HPDE6-E6E7 (cell line): ENCODE measurements around the gene FOXC1.

ENCODE experiments used
- DNase-seq: peaks from one replicate; pipeline ENCODE4 v3.0.0; 2011; ENCODE audit warnings: missing footprints; ENCODE audit errors: extremely low spot score

Gene FOXC1

DNA sequence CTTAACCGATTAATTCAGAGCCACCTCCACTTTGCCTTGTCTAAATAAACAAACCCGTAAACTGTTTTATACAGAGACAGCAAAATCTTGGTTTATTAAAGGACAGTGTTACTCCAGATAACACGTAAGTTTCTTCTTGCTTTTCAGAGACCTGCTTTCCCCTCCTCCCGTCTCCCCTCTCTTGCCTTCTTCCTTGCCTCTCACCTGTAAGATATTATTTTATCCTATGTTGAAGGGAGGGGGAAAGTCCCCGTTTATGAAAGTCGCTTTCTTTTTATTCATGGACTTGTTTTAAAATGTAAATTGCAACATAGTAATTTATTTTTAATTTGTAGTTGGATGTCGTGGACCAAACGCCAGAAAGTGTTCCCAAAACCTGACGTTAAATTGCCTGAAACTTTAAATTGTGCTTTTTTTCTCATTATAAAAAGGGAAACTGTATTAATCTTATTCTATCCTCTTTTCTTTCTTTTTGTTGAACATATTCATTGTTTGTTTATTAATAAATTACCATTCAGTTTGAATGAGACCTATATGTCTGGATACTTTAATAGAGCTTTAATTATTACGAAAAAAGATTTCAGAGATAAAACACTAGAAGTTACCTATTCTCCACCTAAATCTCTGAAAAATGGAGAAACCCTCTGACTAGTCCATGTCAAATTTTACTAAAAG is 2.7 kb downstream of the FOXC1 start:
- no peak for DNase-seq

DNA sequence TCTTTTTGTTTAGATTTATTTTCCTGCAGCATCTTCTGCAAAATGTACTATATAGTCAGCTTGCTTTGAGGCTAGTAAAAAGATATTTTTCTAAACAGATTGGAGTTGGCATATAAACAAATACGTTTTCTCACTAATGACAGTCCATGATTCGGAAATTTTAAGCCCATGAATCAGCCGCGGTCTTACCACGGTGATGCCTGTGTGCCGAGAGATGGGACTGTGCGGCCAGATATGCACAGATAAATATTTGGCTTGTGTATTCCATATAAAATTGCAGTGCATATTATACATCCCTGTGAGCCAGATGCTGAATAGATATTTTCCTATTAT is 3.2 kb downstream of the FOXC1 start:
- no peak for DNase-seq

DNA sequence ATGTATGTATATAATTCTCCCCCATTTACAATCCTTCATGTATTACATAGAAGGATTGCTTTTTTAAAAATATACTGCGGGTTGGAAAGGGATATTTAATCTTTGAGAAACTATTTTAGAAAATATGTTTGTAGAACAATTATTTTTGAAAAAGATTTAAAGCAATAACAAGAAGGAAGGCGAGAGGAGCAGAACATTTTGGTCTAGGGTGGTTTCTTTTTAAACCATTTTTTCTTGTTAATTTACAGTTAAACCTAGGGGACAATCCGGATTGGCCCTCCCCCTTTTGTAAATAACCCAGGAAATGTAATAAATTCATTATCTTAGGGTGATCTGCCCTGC is 3.6 kb downstream of the FOXC1 start:
- no peak for DNase-seq

DNA sequence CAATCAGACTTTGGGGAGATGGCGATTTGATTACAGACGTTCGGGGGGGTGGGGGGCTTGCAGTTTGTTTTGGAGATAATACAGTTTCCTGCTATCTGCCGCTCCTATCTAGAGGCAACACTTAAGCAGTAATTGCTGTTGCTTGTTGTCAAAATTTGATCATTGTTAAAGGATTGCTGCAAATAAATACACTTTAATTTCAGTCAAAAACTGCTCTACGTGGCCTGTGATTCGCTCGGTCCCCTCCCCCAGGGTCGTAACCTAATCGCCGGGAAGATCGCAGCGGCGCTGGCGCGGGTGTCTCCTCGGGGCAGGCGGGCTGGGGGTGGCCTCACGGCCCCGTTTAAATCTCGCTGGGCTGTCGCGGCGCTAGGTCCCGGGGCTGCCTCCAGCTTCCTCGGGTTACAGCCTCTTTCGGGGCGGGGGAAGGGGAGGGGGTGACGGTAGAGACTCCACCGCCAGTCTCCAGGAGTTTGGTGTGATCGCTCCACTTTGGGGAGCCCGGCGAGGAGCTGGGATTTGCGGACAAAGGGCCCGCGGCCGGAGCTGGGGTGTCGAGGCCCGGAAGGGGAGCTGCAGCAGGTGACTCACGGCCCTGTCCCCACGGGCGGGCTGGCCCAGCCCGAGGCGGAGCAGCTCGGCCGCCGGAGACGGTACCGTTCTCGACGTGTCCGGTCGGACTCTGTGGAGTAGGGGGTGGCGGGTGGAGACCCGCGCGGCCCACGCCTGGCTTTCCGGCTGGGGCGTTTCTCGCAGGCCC is 4.2 kb downstream of the FOXC1 start:
- DNase-seq: no peak

DNA sequence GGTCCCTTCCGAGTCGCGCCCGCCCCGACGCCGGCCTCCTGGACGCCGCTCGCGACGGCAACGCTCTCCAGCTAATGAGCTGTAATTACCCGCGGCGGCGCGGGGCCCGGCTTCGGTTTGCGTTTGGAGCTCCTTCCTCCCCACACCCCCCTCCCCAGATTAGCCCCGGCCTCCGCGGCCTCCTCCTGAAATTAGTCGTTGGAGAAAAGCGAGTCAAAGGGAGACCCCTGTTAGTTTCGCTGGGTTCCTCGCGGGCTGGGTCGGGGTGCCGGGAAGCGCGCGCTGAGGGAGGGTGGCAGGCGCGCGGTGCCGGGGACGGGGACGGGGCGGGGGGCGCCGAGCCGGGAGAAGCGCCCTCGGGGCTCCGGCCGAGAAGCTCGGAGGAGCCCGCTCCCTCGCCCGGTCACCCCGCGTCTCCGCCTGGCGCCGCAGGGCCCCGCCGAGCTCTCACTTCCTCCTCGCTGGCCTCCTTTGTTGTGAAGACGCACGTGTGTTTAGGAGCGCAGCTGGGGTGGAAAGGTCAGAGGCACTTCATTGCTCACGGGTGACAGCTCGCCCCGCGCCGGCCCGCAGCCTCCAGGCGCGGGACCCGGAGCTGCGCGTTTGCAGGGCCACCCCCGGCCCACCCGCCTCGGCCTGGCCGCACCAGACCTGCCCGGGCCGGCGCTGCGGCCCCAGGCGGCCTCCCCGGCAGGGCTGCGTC is 4.9 kb downstream of the FOXC1 start:
- DNase-seq: no peak

DNA sequence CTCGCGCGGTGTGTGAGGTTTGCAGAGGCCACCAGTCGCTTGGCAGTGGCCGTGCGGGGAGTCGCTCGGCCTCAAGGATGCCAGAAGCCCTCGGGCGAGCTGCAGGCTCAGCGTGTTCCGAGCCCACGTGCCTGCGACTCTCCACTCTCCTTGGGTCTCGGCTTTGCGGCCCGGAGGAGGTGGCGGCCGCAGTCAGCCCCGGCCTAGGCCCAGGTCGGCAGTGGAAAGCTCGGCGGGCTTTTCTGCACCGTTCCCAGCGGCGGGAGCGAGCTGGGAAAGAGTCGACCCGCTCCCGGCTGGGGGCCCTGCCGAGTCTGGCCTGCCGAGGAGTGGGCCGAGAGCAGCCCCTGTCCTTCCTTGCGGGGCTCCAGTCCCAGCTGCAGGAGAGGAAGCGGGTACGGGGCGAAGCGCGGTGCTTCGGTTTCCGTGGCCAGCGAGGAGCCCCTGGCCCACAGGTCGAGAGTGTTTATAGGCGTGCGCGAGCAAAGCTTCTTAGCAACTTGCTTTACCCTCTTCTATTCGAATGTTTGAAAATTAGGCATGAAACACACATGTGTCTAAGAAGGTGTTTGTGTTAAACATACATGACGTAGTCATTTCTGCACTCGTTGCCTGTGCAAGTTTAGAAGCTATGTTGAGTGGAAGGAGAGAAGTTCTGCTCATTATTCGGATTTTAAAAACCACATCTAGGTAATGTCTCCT is 5.6 kb downstream of the FOXC1 start:
- DNase-seq: no peak

DNA sequence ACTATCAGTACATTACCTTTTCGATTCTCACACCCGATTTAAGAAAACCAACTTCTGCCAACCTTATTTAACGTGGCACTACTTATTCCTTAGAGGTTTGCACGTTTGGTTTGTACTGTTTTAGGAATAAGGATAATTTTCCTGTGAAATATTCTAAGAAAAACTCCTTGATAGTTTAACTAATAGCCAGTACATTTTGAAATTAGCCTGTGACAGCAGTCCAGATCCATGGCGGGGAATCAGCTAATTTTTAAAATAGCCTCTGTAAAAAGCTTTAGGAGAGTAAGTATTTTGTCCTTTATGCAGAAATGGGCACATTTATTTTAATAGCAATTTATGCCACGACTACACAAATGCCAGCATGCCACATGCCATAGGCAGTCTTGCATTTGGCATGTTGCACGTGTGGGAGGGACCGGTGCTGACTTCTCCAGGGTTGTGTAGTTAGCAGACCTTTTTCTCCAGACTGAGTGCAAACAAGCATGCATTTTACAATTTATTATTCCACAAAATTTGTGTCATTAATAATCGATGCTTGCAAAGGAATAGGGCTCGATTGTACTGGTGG is 6.2 kb downstream of the FOXC1 start:
- no peak for DNase-seq

DNA sequence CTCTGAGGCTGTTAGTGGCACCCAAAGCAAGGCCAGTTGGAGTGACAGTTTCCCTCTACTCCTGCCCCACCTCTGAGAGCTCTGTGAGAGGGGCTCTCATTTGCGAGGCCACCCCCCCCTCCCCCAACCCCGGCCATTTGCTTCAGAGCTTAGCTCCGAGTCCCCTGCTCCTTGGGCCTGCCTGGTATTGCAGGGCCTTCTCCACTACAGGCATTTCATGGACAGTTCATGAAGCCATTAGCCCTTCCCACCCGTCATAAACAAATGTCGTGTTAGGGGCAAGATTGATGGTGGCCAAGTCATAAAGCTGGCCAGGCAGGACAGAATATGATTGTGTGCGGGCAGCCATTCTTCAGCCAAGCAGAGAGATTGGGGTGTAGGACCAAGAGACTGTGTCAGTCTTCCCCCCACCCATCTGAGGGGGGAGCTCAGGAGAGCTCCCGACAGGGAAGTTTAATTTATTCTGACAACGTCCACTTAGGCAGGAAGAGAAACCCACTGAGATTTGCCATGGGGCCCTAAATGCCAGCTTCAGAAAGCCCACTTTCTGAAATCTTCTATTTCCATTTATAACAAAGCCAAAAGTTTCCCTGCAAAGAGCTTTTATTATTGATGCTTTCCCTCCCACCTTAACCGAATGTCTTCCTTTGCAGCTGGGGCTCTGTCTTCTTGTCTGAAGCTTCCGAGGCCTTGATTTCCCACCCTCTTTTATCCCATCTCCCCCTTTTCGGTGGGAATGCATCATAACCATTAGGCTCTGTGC is 7.2 kb downstream of the FOXC1 start:
- no peak for DNase-seq

DNA sequence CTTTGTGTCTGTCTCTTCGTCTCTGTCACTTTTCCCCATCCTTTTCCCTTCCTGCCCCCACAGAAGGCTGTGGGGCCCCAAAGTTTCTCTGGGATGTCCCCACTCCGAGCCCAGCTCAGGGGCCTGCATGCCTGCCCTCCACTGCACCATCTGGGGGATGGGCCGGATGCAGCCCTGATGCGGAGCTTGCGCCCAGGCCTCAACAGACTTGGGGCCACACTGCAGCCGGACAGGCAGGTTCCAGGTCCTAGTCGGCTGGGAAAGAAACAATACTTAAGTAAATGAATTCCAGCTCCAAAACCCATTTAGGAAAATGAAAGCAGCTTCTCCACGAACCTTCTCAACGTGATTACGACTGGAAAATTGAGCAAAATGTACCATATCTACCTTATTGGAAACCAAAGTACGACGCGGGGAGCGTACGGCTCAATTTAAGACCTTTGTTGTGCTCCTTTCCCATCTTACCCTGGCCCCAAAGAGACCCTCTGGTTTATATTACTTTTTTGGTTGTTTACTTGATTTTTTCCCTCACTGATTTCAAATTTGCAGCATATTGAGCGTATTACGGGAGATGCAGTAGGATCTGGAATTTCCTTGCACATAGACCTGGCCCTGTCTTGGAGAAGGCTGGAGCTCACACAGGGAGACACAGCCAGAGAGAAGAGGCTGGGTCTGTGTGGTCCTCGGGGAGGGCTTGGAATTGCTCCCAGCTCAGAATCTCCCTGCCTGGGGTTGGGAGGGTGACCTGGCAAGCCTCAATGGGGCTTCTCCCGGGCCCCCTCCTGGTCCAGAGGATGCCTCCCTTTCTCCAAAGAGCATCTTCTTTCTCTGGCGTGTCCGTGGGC is 8.0 kb downstream of the FOXC1 start:
- no peak for DNase-seq

DNA sequence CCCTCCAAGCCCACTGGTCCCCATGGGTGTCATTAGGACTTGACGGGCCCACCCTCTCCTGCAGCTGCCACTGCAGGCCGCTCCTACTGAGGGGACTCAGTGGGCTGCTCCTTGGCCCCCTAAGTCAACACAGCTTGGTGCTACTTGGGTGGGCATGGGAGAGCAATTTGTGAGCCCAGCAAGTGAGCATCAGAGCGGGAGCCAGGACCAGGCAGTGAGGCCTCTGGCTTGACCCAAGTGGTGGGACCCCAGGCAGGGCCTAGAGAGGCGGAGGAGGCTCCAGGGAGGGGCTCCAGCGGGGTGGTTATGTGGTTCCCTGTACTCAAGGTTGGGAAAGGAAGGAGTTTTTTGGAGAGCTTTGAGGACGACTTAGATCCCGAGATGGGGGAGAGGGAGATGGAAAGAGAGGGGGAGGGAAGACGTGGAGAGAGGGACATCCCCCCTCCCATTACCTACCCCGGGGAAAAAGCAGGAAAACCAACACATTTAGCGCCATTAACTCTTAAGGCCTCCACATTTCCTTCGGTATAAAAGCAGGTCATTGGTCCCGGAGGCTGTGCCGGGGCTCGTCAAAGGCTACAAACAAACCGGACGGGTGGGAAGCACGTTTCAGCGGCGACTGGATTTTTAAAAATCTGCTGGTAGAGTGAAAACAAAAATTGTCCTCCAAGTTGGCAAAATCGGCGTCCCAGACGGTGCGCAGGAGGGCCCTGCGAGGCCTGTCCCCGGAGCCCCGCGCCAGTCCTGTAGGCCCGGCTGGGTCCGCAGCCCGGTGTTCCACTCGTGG is 8.8 kb downstream of the FOXC1 start:
- DNase-seq: no peak

DNA sequence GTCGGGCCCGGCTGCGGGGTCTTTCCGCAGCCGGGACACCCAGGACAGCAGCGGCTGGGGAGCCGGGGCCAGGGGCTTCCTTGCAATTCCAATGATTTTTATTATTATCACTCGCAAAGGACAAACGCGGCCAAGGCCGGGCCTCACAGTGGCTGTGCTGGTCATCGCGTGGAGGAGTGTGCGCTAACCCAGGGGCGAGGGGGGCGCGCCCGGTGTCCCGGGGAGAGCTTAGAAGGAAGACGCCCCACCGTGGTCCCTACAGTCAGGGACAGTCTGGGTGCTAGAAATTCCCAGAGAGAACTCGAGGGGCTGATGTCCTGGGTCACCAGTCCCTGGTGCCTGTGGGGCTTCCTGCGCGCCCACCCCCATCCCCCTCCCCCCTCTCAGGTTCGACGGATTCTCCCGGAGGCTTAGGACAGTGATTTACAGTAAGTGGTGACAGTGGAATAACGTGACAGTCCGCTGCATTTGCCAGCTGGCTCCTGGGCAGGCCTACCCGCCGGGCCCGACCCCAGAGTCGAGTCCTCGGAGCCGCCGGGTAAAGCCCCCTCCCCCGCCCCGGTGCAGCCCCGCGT is 9.5 kb downstream of the FOXC1 start:
- DNase-seq: no peak

DNA sequence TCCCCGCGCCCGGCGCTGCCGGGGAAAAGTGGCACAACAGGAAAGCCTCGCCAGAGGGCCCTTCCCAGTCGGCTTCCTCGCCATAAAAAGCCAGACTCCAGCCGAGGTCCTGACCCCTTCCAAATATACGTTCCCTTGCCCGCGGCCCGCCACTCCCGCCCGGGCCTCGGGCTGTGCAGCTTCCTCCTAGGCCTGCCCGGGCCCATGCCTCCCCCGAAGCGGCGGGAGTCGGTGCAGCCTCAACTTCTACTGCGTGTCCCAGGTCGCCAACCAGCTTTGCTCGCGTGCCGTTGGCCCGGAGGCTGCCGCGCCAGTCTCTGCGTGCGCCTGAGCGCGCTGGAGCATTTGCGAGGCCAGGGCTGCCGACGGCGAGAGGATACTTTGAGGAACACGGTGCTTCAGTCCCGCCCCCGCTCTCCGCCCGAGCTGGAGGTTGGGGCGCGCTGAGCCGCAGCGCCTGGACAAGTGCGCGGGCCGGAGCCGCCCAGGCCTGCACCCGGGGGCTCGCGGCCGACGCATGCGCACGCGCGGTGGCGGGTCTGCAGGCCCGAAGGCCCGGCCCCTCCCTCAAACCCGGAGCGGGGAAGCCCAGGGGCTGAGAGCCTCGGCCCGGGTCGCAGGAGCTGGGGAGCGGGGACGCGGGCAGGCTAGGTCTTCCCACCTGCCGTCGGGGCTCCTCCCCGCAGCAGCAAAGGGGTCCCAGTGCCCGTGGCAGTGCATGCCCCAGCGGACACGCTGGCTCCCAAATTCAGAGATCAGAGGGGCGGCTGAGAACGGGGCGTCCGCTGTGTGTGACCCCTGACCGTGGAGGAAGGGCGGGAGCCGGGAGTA is 10.2 kb downstream of the FOXC1 start:
- DNase-seq: no peak

DNA sequence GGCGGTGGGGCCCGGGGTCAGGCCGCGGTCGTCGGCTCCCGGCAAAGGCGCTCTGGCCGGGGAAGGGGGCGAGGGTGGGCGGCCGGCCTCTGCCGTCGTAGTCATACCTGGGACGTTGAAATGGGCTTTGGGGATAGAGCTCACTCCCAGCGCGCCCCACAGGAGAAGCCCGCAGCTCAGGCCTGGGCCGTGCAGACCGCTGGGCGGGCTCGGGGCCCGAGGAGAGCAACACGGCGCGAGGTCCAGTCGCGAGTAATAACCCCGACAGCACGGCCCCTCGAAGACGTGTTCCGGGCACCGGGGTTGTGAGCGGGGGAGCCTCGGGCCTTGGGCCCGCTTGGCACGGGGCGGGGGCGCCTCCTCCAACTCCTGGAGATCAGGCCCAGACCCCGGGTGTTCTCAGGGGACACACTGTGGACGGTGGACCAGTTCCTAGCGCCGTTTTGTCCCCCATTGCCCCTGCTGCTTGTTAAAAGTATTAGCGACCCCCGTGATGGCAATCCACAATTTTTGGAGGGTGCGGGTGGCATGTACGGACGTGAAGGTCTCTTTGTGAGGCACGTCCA is 10.9 kb downstream of the FOXC1 start:
- no peak for DNase-seq

DNA sequence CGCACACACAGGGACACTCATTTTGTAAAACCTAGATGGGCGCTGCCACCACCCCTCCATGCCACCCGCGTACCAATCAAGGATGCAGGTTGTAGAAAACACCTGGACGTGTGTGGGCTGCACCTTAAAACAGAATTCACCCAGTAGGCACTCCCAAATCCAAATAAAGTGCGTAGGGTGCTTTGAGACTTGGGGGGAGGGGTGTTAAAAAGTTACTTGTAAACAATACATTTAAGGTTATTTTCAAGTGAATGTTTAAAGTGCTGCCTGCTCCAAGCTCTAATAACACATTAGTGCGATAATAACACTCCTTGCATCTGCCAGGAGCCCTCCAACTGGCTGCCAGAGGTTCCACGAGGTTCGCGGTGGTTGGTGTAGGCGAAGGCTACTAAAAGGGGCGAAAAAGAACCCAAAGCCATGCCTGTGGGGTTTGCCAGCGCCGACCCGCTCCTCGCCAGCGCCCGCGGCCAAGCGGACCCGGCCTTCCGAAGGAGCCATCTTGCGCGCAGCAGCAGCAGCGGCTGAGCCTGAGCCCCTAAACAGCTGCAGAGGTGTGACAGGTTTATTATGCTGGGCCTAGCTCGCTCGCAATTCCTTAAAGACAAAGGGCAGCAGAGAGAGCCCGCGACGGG is 11.5 kb downstream of the FOXC1 start:
- no peak for DNase-seq

DNA sequence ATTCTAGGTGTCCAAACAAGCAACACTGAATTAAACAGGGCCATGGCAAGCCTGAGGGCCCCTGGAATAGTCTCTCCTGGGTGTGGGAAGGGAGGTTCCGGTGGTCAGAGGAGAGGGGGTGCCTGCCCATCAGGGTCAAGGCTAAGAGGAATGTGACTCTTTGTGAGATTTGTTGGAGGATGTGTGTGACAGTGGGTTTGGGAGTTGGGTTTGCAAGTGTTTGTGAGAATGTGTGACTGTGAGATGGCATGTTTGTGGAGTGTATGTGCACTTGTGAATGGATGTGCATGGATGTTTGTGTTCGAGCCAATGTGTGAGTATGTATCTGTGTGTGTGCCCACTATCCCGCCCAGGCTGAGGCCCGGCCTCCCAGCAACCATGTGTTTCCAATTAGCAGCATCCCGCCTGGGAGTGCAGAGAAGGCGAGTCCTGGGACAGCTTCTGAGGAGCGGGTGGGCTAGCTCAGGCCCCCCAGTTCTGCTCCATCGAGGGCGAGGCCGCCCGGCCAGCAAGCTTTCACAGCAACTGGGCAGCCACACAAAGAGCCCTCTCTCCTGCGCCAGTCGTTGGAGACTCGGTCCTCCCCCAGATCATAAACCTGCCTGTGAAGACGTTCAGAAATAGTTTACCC is 12.6 kb downstream of the FOXC1 start:
- no peak for DNase-seq

DNA sequence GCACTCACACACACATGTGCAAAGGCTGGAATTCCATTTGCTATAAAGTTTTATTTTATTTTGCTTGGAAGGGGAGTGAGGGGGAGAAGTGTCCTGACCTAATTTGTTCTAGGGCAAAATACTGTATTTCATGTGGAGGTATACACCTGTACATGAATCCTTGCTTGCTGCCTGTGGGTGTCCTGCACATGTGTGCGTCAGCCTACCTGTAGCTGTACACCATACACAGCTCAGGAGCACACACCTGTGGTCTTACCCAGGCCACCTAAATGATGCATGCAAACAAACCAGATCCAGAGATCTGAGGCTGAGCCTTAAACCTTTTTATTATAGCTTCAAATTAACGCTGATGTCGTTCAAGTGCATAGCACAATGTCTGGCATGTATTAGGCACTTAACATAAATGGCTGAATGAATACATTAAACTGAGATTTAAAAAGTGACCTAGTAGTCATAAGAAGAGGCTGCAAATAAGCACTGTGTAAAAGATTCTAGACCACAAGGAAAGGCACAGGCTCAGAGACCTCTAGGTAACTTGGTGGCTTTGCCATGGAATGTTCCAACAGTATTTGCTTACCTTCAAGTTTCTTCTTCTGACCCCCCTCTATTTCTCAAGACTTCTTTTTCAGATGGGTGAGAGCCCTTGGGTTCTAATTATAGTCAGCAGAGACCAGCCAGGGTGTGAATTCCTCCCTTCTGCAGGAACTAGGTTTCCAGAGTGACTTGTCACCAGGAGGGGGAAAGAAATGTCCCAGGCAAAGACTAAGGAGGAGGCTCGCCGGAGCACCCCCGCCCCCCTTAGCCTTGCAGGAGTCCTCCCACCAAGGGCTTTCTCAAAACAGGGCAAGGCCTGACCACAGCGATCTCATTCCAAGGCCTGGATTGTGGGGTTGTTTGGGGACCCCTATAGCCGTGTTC is 13.4 kb downstream of the FOXC1 start:
- no peak for DNase-seq
